ENCODE data around the gene SH3TC1. TPM values are rescaled to one million over a fixed set of nuclear protein-coding genes. Genes with fewer than 3 reads are reported as not detected.

The SH3TC1 gene
- total and polyA plus RNA-seq, 2 of the 8 experiments (the other 6 are each of a cell fraction or from before 2014, with no cell fraction given) = 0.15 TPM; not detected in 1

GRCh38 chr4:8230033-8230432 is 30.9 kb downstream of the SH3TC1 start:
- Histone ChIP-seq H2AK5ac (ENCODE audit: low read depth, low read length) (no peak overlapping the region), H4K5ac (ENCODE audit: insufficient read length, low read depth, low read length) (no peak overlapping the region), H2BK12ac (ENCODE audit: low read depth, low read length) (no peak overlapping the region), H3K27ac (ENCODE audit: low read depth, low read length) (no peak overlapping the region), H3K4me3 (ENCODE audit: extremely low read depth in 1 of 4, insufficient read depth in 2 of 4, low read depth in 3 of 4, low read length in 4 of 4) (no peak overlapping the region), H2BK15ac (ENCODE audit: low read length) (no peak overlapping the region), H3K56ac (replicated peaks; ENCODE audit: insufficient read length, low read depth, low read length) (no peak overlapping the region), H3K23me2 (ENCODE audit: low read depth, low read length) (peaks cover 10% of the 10 kb centered on the region; the same call in 1 of the 2 replicates), H3K79me2 (ENCODE audit: control insufficient read depth in 1 of 2, insufficient read depth in 2 of 2, low read length in 2 of 2) (no peaks in the 10 kb centered on the region), H2AFZ (ENCODE audit: low read length) (no peak overlapping the region), H2BK5ac (ENCODE audit: low read depth, low read length) (no peak overlapping the region), H4K91ac (replicated peaks; ENCODE audit: insufficient read length, low read length) (no peak overlapping the region), H4K20me1 (replicated peaks in 1 of 2; ENCODE audit: control insufficient read depth in 1 of 2, insufficient read depth in 2 of 2, low read length in 2 of 2) (peaks cover 0 to 7% of the 10 kb centered on the region in 2 experiments), H3K14ac (ENCODE audit: insufficient read length) (no peak overlapping the region), H3K4ac (replicated peaks; ENCODE audit: insufficient read length, low read depth, low read length) (no peak overlapping the region), H3K4me1 (replicated peaks in 1 of 4; ENCODE audit: control insufficient read depth in 3 of 4, insufficient read depth in 4 of 4, low read length in 3 of 4) (peaks cover 6 to 14% (median 10%) of the 10 kb centered on the region in 4 experiments), H3K23ac (ENCODE audit: insufficient read length) (no peak overlapping the region), H3K4me2 (ENCODE audit: insufficient read depth in 1 of 2, low read depth in 2 of 2, low read length in 2 of 2) (no peak overlapping the region), H4K8ac (ENCODE audit: extremely low read depth, insufficient read depth, low read length) (no peak overlapping the region), H2BK20ac (ENCODE audit: low read length) (no peak overlapping the region), H3K9ac (replicated peaks in 1 of 4; ENCODE audit: extremely low read depth in 1 of 4, low read depth in 3 of 4, low read length in 3 of 4) (no peak overlapping the region), H3K27me3 (replicated peaks in 1 of 4; ENCODE audit: control insufficient read depth in 3 of 4, extremely low read depth in 1 of 4, insufficient read depth in 3 of 4, low read length in 3 of 4) (no peaks in the 10 kb centered on the region; a peak in 1 of 7 replicates), H3K18ac (ENCODE audit: extremely low read depth, low read length) (no peak overlapping the region), H3K79me1 (ENCODE audit: low read depth, low read length) (no peaks in the 10 kb centered on the region), H2BK120ac (replicated peaks; ENCODE audit: low read depth, low read length) (no peak overlapping the region), H3K9me3 (ENCODE audit: insufficient read depth in 2 of 2, low read depth in 1 of 2, low read length in 1 of 2) (no peaks in the 10 kb centered on the region; a peak in 1 of 4 replicates), H3K36me3 (ENCODE audit: control insufficient read depth in 2 of 4, insufficient read depth in 4 of 4, low read length in 3 of 4) (no peaks in the 10 kb centered on the region)
- ChIA-PET POLR2A (ENCODE audit: partially characterized antibody) (no interaction called here), CTCF (ENCODE audit: partially characterized antibody) (interaction anchor here (0.6 to 4.9 kb wide), 4 partner anchors 12 to 628 kb away, joined by 3 to 20 read pairs (median 3); no protein-coding TSS in a partner anchor)
- TF ChIP-seq SIX5 (IDR thresholded peaks at IDR 0.05; ENCODE audit: low read depth, low read length) (no peak), SP4 (IDR thresholded peaks at IDR 0.05; ENCODE audit: low read length) (no peak), MAFK (IDR thresholded peaks at IDR 0.05; ENCODE audit: low read depth, low read length) (peak; percentile 67; the same call in 1 of the 2 replicates), ZNF274 (IDR thresholded peaks at IDR 0.05; ENCODE audit: borderline replicate concordance, extremely low read depth, low read length) (no peak)
- FAIRE-seq = no peak
- WGBS, 2 experiments (ENCODE audit: extremely low coverage in 1 of 2, insufficient coverage in 1 of 2, insufficient read length in 1 of 2, insufficient replicate concordance in 2 of 2, low coverage in 1 of 2, low lambda C conversion rate in 2 of 2, missing lambda C conversion rate in 1 of 2) = 89% methylated on average over 11 of the region's 11 CpGs; no CpG with 5 or more reads in 1 of the 2 experiments
- no peak for DNase-seq (ENCODE audit: low read depth in 1 of 2, low spot score in 2 of 2)
